COLO668 (cell line): ENCODE results near the gene ZNF689.
"Not testable (repeated sequence)": the region's sequence is repeated elsewhere in the genome, so short reads cannot be mapped to it uniquely, and the experiment has no call there.

ENCODE experiments used
- DNase-seq: peaks from one replicate; lab custom pipeline; 2025; ENCODE audit not compliant: unreplicated experiment; lab: John Stamatoyannopoulos, UW

Gene ZNF689

GRCh38 chr16:30601966-30602365 is 8.2 kb downstream of the ZNF689 start:
- DNase-seq: no peak

GRCh38 chr16:30600929-30601328 is 9.3 kb downstream of the ZNF689 start:
- no peak for DNase-seq

GRCh38 chr16:30600215-30600614 is 10.0 kb downstream of the ZNF689 start:
- DNase-seq: peak; percentile 8

DNA sequence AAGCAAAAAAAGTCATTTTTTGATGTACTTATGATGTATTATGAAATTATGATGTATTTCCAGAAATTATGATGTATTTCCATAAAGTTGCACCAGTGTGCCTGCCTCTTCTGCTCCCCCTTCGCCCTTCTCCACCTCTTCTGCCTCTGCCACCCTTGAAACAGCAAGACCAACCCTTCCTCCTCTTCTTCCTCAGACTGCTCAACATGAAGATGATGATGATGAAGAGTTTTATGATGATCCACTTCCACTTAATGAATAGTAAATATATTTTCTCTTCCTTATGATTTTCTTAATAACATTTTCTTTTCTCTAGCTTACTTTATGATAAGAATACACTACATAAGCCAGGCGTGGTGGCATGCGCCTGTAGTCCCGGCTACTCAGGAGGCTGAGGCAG is 17.3 kb downstream of the ZNF689 start:
- no peak for DNase-seq

- DNase-seq: not testable (repeated sequence)
These were observed 19.3 kb downstream of the ZNF689 start for GRCh38 chr16:30590869-30591268.

DNA sequence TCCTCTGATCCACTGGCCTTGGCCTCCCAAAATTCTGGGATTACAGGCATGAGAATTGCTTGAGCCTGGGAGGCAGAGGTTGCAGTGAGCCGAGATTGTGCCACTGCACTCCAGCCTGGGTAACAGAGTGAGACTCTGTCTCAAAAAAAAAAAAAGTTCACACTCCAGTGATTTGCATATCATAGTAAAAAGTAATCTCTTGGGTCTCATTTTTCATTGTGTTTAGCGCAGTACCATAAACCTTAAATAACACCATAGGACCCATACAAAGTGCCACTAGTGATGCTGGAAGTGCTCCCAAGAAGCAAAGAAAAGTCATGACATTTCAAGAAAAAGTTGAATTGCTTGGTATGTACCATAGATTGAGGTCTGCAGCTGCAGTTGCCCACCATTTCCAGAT is 20.6 kb downstream of the ZNF689 start:
- not testable (repeated sequence) for DNase-seq

GRCh38 chr16:30588651-30589050 is 21.5 kb downstream of the ZNF689 start:
- DNase-seq: no peak

DNA sequence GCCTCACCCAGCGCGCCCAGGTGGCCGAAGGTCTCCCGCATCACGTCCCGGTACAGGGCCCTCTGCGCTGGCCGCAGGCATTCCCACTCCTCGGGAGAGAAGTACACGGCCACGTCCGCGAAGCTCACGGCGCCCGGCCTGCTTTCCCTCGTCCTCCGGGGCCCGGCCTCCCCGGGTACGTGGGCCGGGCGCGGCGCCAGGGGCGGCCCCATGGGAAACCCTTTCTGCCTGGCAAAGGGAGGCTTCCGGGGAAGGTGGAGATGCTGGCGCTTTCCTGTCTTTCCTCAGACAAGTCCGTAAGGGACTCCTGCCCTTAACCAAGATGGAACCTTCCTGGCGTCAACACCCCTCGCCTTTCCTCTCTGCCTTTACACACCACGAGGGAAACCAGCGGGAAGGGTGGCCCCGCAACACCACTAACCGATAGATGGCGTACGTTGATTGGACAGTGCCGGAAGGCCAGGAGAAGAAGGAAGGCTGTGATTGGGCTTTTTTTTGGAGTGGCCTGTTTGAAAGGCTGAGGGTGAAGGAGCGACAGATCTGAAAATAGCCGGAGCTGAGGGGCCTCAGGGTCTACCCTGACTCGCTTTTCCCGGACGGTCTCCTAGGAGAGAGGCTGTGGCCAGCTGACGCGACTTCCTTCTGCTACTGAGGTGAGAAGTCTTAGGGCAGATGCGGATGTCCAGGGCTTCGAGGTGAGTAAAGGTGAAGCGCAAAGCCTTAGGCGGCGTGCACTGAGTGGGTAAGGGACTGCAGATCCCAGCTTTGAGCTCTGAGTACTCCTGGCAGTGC is 24.6 kb downstream of the ZNF689 start, which contains the start of gene ZNF785:
Gene ZNF785 (minus strand): TSS at position 298 of the 792 bp plus-strand sequence. CDS start 86 bp downstream, at position 212.
- DNase-seq: peak; percentile 95

DNA sequence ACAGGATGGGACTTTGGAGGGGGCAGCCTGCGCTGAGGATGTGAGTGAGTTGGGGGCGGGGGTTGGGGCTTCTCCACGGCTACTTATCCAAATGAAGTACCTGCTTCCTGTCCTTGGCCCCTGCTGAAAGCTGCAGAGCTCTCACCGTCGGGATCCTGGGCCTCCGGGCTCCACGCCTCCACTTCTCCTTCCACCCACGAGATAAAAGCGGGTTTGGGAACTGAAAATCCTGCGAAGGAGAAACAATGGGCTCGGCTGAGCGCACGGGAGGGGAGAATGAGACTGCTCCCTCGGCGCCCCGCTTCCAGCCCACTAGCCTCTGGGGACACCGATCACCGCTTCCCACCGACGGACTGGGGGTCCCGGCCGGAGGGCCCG is 25.2 kb downstream of the ZNF689 start:
- peak; percentile 56 for DNase-seq

DNA sequence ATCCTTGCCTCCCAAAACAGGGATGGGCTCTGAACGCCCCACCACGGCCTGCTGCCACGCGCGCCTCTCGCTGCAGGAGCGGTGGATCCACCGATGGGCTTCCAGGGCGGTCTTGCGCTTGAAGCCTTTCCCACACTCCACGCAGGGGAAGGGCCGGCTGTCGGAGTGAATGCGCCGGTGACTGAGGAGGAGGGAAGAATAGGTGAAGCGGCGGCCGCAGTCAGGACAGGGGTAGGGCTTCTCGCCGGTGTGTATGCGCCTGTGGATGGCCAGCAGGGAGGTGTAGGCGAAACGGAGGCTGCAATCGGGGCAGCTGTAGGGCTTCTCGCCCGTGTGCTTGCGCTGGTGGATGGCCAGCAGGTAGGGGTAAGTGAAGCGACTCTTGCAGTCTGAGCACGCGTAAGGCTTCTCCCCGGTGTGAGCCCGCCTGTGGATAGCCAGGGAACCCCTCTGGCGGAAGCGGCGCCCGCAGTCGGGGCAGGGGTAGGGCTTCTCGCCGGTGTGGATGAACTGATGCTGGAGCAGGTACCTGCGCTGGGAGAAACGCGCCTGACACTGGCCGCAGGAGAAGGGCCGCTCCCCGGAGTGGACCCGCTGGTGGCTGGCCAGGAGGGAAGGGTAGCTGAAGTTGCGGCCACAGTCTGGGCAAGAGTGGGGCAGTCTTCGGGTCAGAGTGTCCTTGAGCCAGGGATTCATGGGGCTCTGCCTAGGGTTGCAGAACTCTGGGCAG is 27.4 kb downstream of the ZNF689 start:
- DNase-seq: no peak

- DNase-seq: no peak
These were observed 28.7 kb downstream of the ZNF689 start for GRCh38 chr16:30581457-30581856.

GRCh38 chr16:30574678-30575077 is 35.5 kb downstream of the ZNF689 start:
- no peak for DNase-seq

DNA sequence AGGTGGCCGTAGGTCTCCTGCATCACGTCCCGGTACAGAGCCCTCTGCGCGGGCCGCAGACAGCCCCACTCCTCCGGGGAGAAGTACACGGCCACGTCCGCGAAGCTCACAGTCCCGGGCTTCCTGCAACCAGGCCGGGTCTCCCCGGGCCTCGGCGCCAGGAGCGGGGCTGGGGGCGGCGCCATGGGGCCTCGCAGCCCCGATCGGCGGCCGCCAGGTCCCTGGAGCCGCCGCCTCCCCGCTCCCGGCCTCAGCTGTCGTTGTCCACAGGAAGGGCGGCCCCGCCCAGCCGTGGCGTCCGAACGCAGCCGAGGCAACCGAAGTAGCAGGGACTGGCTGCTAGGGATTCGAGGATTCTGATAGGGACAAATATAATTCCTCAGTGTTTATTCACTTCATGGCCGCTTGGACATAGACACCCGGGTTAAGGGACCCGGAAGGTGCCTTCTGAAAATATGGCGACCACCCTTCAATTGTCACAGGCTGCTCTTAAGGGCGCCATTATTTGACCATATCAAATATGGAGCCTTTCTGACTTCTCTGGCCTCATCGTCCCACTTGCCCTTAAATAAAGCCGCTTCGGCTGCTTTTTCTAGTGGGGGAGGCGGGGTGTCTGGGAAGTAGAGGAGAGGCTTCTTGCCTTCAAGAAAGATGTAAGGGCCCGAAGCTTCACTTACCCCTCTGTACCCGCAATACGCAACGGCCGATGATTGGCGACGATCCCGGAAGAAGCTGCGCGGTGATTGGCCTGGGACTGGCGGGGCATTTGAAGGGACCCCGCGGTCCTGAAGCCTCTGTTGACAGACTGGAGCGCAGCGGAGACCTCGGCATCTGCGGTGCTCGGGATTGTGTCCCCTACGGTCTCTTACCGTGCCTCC is 38.5 kb downstream of the ZNF689 start, which contains the start of gene ZNF688:
Gene ZNF688 (minus strand): TSS at position 270 of the 878 bp plus-strand sequence. CDS start 85 bp downstream, at position 185.
- DNase-seq: peak; percentile 87

- DNase-seq: peak; percentile 46
These were observed 39.3 kb downstream of the ZNF689 start for GRCh38 chr16:30570636-30571444.

DNA sequence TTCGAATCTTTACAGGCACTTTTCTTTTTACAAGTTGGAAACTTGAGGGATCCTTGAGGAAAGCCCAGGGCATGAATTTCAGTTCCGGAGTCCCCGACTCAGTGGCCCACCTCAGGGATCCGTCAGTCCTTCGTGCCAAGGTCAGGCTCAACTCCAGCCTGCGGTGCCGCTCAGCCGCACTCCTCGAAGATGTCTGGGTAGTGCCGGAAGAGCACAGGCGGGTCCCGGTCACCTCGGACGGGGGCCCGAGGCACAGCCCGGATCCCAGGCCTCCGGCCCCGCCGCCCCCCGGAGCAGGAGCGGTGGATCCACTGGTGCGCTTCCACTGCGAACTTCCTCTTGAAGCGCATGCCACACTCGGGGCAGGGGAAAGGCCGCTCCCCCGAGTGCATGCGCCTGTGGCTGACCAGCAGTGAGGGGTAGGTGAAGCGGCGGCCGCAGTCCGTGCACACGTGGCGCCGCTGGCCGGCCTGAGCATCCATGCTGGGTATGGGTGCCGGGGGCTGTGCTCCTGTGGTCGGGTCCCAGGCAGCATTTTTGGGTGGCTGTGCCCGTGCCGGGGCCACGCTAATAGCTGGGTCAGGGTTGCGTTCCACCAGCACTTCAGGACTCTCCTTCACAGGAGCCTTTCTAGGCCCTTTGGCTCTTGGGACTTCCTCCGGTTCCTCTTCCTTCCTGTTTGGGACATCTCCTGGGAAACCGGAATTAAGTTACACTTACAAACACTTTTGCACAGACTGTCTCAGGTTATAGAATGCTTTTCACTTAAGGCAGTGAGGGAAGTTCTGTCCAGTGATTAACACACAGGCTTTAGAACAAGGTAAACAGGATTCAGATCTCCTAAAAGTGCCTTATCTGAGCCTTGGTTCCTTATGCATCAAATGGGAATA is 40.2 kb downstream of the ZNF689 start:
- DNase-seq: no peak

GRCh38 chr16:30569281-30569680 is 40.9 kb downstream of the ZNF689 start:
- DNase-seq: no peak

DNA sequence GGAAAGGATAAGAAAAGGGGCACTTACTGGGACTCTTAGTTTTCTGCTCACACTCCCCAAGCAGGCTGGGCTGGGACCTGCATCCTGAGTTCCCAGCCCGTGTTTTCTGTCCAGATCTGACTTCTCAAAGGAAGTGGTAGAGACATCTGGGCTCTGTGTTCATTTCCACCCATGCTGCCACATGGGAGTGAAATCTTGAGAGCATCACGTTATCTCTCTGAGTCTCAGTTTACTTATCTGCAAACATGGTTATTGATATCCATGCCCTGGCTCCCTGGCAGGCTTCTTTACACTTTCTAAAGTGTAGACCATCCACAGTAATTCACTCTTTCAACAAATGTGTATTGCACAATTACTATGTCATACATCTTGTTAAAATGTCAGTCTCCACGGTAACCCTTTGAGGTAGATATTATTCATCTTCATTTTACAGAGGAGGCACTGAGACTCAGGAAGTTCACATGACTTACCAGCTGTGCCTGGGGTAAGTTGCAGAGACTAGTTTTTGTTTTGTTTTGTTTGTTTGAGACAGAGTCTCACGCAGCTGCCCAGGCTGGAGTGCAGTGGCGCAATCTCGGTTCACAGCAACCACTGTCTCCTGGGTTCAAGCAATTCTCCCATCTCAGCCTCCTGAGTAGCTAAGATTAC is 42.1 kb downstream of the ZNF689 start:
- DNase-seq: no peak

DNA sequence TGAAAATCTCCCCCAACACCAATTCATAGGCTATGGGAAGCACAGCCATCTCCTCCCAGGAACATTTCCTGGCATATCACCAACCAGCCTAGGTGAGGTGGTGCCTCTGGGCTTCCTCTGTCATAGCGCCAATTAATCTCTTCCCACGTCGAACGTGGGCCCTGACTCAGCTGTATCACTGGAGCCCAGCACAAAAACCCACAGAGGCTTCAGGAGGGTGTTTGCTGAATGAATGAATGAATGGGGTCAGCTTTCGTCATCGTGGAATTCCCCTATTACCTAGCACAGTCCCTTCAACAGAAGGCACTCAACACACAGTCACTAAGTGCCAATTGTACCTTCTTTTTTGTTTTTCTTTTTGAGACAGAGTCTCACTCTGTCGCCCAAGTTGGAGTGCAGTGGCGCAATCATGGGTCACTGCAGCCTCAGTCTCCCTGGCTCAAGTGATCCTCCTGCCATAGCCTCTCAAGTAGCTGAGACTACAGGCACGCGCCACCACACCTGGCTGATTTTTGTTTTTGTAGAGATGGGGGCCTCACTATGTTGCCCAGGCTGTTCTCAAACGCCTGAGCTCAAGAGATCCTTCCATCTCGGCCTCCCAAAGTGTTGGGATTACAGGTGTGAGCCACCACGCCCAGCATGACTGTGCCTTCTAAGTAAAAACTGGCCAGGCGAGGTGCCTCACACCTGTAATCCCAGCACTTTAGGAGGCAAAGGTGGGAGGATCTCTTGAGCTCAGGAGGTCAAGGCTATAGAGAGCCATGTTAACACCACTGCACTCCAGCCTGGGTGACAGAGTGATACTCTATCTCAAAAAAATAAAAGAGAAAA is 42.8 kb downstream of the ZNF689 start:
- DNase-seq: peak; percentile 6
